ENCODE data around the gene GKN2. TPM values are rescaled to one million over a fixed set of nuclear protein-coding genes. Genes with fewer than 3 reads are reported as not detected.

GKN2 gene
- total and polyA plus RNA-seq, 2 of the 13 experiments (the other 11 are each of a cell fraction or from before 2014, with no cell fraction given): not detected

DNA sequence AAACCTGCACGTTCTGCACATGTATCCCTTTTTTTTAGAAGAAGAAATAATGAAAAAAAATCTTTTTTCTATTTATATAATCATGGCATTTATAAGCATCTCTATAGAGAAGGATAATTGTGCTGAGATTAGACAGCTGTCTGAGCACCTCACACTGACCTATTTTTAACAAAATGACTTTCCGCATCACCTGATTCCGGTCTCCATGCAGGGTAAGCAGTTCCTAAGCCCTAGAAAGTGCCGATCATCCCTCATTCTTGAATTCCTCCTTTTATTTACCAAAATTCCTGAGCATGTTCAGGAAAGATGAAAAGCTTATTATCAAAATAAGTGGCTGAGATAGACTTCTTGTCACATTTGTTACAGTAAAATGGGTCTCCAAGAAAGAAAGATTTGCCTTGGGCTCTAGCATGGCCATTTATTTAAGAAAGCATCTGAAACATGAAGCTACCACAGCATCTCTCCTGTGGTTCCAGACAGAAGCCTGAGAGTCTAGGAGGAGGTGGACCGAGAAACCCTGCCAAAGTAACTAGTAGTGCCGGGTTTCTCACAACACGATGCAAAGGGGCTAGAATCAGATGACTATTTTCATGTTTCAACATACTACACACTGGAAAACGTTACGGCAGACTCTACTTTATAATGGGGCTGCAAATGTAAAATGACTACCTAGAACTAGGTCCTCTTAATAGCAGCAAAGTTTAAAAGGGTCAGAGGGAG lies 22.4 kb upstream of the GKN2 start:
- in situ Hi-C loops (cut with HindIII; ENCODE audit: extremely low pct_ligation_motif_present, low pct_unique_long_range_greater_than_20kb) (no loop called here), intact Hi-C loops (cut with micrococcal nuclease; ENCODE audit: unreplicated experiment) (no loop called here)
- no peak for FAIRE-seq
- no peak overlapping the region for H3K27ac ChIP-seq (ENCODE audit: extremely low read length, insufficient read depth, low read length)
- no peak overlapping the region for H3K9ac ChIP-seq (ENCODE audit: insufficient read depth, low read depth, low read length)
- H3K9me3 ChIP-seq (ENCODE audit: low read length): no peaks in the 10 kb centered on the region
- TF ChIP-seq ZKSCAN1 (IDR thresholded peaks at IDR 0.05; ENCODE audit: low read length) (no peak), SRF (IDR thresholded peaks at IDR 0.05; ENCODE audit: low read depth, low read length) (no peak), ZNF230 (CRISPR knock-in tag; IDR thresholded peaks at IDR 0.05) (no peak), KDM1A (CRISPR knock-in tag; IDR thresholded peaks at IDR 0.05) (no peak), ZNF124 (CRISPR knock-in tag; IDR thresholded peaks at IDR 0.05) (no peak), ADNP (CRISPR knock-in tag; IDR thresholded peaks at IDR 0.05) (no peak)
- TF ChIP-seq, protein P1, sequence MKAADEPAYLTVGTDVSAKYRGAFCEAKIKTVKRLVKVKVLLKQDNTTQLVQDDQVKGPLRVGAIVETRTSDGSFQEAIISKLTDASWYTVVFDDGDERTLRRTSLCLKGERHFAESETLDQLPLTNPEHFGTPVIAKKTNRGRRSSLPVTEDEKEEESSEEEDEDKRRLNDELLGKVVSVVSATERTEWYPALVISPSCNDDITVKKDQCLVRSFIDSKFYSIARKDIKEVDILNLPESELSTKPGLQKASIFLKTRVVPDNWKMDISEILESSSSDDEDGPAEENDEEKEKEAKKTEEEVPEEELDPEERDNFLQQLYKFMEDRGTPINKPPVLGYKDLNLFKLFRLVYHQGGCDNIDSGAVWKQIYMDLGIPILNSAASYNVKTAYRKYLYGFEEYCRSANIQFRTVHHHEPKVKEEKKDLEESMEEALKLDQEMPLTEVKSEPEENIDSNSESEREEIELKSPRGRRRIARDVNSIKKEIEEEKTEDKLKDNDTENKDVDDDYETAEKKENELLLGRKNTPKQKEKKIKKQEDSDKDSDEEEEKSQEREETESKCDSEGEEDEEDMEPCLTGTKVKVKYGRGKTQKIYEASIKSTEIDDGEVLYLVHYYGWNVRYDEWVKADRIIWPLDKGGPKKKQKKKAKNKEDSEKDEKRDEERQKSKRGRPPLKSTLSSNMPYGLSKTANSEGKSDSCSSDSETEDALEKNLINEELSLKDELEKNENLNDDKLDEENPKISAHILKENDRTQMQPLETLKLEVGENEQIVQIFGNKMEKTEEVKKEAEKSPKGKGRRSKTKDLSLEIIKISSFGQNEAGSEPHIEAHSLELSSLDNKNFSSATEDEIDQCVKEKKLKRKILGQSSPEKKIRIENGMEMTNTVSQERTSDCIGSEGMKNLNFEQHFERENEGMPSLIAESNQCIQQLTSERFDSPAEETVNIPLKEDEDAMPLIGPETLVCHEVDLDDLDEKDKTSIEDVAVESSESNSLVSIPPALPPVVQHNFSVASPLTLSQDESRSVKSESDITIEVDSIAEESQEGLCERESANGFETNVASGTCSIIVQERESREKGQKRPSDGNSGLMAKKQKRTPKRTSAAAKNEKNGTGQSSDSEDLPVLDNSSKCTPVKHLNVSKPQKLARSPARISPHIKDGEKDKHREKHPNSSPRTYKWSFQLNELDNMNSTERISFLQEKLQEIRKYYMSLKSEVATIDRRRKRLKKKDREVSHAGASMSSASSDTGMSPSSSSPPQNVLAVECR (CRISPR knock-in tag; IDR thresholded peaks at IDR 0.05; ENCODE audit: borderline replicate concordance): no peak
- TF ChIP-seq, protein P2, sequence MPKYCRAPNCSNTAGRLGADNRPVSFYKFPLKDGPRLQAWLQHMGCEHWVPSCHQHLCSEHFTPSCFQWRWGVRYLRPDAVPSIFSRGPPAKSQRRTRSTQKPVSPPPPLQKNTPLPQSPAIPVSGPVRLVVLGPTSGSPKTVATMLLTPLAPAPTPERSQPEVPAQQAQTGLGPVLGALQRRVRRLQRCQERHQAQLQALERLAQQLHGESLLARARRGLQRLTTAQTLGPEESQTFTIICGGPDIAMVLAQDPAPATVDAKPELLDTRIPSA (CRISPR knock-in tag; IDR thresholded peaks at IDR 0.05; ENCODE audit: borderline replicate concordance): no peak
- TF ChIP-seq, protein P3, sequence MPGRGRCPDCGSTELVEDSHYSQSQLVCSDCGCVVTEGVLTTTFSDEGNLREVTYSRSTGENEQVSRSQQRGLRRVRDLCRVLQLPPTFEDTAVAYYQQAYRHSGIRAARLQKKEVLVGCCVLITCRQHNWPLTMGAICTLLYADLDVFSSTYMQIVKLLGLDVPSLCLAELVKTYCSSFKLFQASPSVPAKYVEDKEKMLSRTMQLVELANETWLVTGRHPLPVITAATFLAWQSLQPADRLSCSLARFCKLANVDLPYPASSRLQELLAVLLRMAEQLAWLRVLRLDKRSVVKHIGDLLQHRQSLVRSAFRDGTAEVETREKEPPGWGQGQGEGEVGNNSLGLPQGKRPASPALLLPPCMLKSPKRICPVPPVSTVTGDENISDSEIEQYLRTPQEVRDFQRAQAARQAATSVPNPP (CRISPR knock-in tag; IDR thresholded peaks at IDR 0.05): no peak
- DNase-seq (ENCODE audit: low spot score): no peak
- peaks cover 0 to 31% of the 10 kb centered on the region in 2 experiments; a peak in 3 of 5 replicates for H3K27me3 ChIP-seq (ENCODE audit: control insufficient read depth in 1 of 2, insufficient read depth in 2 of 2, low read length in 2 of 2)
- H2AFZ ChIP-seq (ENCODE audit: low read length): no peak overlapping the region
- 9% methylated on average over 9 of the region's 9 CpGs for WGBS (ENCODE audit: low lambda C conversion rate)
- no peak for ATAC-seq
- no peaks in the 10 kb centered on the region for H3K79me2 ChIP-seq (ENCODE audit: insufficient read depth, low read length)
- H3K4me2 ChIP-seq (ENCODE audit: low read depth, low read length): no peak overlapping the region
- POLR2A ChIA-PET: no interaction called here
- H3K4me1 ChIP-seq (ENCODE audit: insufficient read depth, low read length): no peaks in the 10 kb centered on the region
- no TSS peak for BruUV-seq (replicated peaks)
- H3K36me3 ChIP-seq (replicated peaks in 1 of 2; ENCODE audit: control insufficient read depth in 1 of 2, insufficient read depth in 2 of 2, low read length in 2 of 2): no peaks in the 10 kb centered on the region
- CTCF ChIA-PET (ENCODE audit: low intra/inter-chr PET ratio, low total read pairs): no interaction called here
- no peaks in the 10 kb centered on the region for H4K20me1 ChIP-seq (ENCODE audit: insufficient read depth, low read length)
- no peak overlapping the region for H3K4me3 ChIP-seq (replicated peaks in 1 of 3; ENCODE audit: insufficient read depth in 1 of 3, low read depth in 2 of 3, low read length in 3 of 3)
